Superior temporal gyrus (tissue), 1 donor: ENCODE measurements around the gene GABRB3.

Experiments used
- DNase-seq: peaks from one replicate; pipeline ENCODE4 v3.0.0-alpha.2; 2016; ENCODE audit errors: extremely low spot score

Gene GABRB3

GRCh38 chr15:26561130-26561529 lies 211.7 kb downstream of the GABRB3 start:
- DNase-seq, result no peak

DNA sequence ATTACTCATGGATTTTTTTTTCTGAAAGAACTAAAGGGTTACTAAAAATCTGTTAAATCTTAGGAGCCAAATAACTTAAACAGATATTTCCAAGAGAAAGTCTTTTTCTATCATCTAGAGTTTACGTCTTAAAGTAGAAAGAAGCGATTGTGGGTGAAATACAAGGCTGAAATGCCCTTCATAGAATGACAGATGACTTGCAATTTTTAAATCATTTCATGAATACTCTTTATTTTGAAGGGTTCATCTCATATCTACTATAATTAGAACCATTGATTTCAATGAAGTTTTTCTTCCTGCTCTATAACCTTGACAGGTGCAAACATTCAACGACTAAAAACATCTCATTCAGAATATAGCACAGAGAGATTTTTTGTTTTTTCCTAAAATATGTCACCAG lies 217.0 kb downstream of the GABRB3 start:
- DNase-seq, result no peak

- no peak for DNase-seq
Measured at GRCh38 chr15:26551473-26551872, 221.4 kb downstream of the GABRB3 start.

GRCh38 chr15:26550880-26551279 lies 222.0 kb downstream of the GABRB3 start:
- no peak for DNase-seq

GRCh38 chr15:26537663-26538062 lies 235.2 kb downstream of the GABRB3 start:
- DNase-seq, result no peak

DNA sequence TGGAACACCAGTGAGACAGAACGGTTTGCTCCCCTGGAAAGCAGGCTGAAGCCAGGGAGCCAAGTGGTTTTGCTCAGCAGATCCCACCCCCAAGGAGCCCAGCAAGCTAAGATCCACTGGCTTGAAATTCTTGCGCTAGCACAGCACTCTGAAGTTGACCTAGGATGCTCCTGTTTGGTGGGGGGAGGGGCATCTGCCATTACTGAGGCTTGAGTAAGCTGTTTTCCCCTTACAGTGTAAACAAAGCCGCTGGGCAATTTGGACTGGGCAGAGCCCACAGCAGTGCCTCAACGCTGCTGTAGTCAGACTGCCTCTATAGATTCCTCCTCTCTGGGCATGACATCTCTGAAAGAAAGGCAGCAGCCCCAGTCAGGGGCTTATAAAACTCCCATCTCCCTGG lies 241.4 kb downstream of the GABRB3 start:
- DNase-seq, result no peak

DNA sequence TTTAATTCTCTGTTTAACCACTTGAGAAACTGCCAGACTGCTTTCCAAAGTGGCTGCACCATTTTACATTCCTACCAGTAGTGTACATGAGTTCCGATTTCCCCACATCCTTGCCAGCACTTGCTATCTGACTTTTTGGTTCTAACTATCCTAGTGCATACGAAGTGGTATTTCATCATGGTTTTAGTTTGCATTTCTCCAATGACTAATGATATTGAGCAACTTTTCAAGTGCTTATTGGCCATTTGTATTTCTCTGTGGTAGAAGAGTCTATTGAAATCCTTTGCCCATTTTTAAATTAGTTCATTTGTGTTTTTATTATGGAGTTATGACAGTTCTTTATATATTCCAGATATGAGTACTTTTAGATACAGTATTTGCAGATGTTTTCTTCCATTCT lies 247.8 kb downstream of the GABRB3 start:
- no peak for DNase-seq

DNA sequence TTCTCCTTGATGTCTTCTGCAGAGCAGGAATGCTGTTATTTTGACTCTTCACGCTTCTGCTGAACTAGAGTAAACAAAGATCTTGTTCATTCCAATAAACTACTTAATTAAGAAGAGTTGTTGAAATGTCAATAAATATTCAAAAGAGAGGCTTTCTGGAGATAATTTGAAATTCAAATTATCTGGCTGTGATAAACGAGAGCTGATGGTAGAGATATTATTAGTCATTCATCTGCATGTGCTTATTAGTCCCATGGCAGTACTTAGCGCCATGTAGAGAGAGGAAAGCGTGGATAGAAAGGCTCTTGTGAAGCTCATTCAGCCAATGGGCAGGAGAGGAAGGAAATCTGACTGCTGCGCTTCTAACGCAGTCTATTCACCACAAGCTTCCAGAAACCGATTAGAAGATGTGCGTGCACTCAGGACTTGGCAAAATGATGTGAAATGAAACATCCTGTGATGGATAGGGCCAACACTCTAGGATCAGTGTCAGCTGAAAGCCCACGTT lies 251.1 kb downstream of the GABRB3 start:
- DNase-seq, result peak; percentile 21

DNA sequence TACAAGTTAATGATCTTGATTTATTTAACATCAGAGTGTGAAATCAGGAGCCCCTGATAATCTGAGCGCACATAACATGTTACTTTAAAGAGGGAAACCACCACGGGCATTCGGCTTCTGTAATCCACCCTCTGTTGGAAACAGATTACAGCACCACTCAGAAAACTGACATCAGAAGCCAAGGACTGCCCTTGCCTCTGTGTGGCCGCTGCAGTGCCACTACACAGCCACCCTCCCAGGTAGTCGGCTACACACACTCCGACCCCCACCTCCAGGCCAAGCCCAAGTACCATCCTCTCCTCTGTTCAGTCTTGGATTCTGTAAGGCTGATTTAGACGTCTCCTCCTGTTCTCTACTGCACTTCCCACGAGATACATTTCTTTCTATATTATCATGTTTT lies 251.7 kb downstream of the GABRB3 start:
- no peak for DNase-seq

GRCh38 chr15:26518885-26519284 lies 254.0 kb downstream of the GABRB3 start:
- DNase-seq, result no peak

GRCh38 chr15:26516102-26516980 lies 256.5 kb downstream of the GABRB3 start:
- no peak for DNase-seq

DNA sequence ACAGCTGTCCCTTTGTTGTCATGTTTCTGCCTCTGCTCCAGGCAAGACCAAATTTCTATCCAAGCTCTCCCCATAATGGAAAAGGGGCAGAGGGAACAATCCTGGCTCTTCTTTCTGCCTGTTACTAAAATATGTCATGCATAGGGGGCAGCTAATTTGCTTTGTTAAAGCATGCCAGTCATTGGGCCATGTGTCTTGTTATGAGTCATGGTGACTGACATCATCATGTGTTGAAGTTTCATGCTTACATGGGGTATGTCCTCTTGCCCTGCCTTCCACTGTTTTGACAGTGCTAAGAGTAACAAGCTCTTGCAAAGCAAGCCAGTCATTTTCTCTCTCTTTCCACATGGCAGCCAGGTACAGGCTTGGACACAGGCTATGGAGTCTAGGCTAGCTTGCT lies 268.9 kb downstream of the GABRB3 start:
- DNase-seq, result no peak
